ENCODE results near the gene GMCL1. TPM values are rescaled to one million over a fixed set of nuclear protein-coding genes. Genes with fewer than 3 reads are reported as not detected.

GMCL1 gene
- total RNA-seq, 6 experiments from 2014 or later = 5.8 to 11.4 (median 6.8) TPM

GRCh38 chr2:69914950-69915945 is 85.8 kb downstream of the GMCL1 start, which contains the start of gene MXD1:
MXD1 (plus strand) TSS chr2:69915109; CDS start chr2:69915331, 222 bp downstream.
- H3K4me1 ChIP-seq = peaks cover 0 to 6% (median 3%) of the 10 kb centered on the region in 4 donors
- under 1% methylated on average over 11 of the region's 81 CpGs for WGBS (ENCODE audit: insufficient coverage, low coverage, low lambda C conversion rate, missing lambda C conversion rate)
- DNase-seq (peak; percentile 62 to 100 (median 78)), ATAC-seq (peak in 2 of 4 donors; percentile 1 to 4)
- H3K4me3 ChIP-seq = peak within 1 kb of the TSS; percentile 64 to 88 (median 78)
- intact Hi-C loops (cut with DNase I) = loop anchor here (5.0 to 10.0 kb wide), 3 partner anchors 150 to 227 kb away; no protein-coding TSS in a partner anchor
- no peaks in the 10 kb centered on the region for H3K27me3 ChIP-seq
- TF ChIP-seq CTCF (IDR thresholded peaks at IDR 0.05) (no peak), POLR2A (IDR thresholded peaks at IDR 0.05) (peak; percentile 95)
- peak within 1 kb of the TSS; percentile 98 to 100 (median 100) for H3K27ac ChIP-seq
- peaks cover 0 to 28% (median 5%) of the 10 kb centered on the region in 4 donors for H3K36me3 ChIP-seq
- H3K9me3 ChIP-seq = no peaks in the 10 kb centered on the region

GRCh38 chr2:69916106-69916505 is 86.6 kb downstream of the GMCL1 start:
- Histone ChIP-seq H3K36me3 (peaks cover 0 to 29% (median 6%) of the 10 kb centered on the region in 4 donors), H3K4me1 (peaks cover 0 to 6% (median 3%) of the 10 kb centered on the region in 4 donors), H3K27me3 (no peaks in the 10 kb centered on the region), H3K27ac (peak overlapping the region; percentile 93 to 97 (median 94)), H3K4me3 (peak overlapping the region; percentile 64 to 88 (median 78)), H3K9me3 (no peaks in the 10 kb centered on the region)
- intact Hi-C loops (cut with DNase I) = loop anchor here (10.0 kb wide), 2 partner anchors 149 to 159 kb away; no protein-coding TSS in a partner anchor
- 26% methylated on average over 2 of the region's 2 CpGs for WGBS (ENCODE audit: insufficient coverage, low coverage, low lambda C conversion rate, missing lambda C conversion rate)
- ATAC-seq (no peak), DNase-seq (no peak)
- TF ChIP-seq POLR2A (IDR thresholded peaks at IDR 0.05) (no peak), CTCF (IDR thresholded peaks at IDR 0.05) (no peak)

- DNase-seq (no peak), ATAC-seq (no peak)
- Histone ChIP-seq H3K27me3 (no peaks in the 10 kb centered on the region), H3K4me1 (peaks cover 0 to 6% (median 3%) of the 10 kb centered on the region in 4 donors), H3K9me3 (no peaks in the 10 kb centered on the region), H3K36me3 (peaks cover 0 to 46% (median 7%) of the 10 kb centered on the region in 4 donors), H3K27ac (peak overlapping the region in 2 of 3 donors; percentile 44 to 66), H3K4me3 (no peak overlapping the region)
- peak; percentile 12 for TF ChIP-seq POLR2A (IDR thresholded peaks at IDR 0.05)
- TF ChIP-seq CTCF (IDR thresholded peaks at IDR 0.05) = no peak
- 66% methylated on average over 3 of the region's 3 CpGs for WGBS (ENCODE audit: insufficient coverage, low coverage, low lambda C conversion rate, missing lambda C conversion rate)
- intact Hi-C loops (cut with DNase I) = loop anchor here (10.0 kb wide), 2 partner anchors 147 to 157 kb away; no protein-coding TSS in a partner anchor
Measured at GRCh38 chr2:69917852-69918251, 88.4 kb downstream of the GMCL1 start.

- TF ChIP-seq CTCF (IDR thresholded peaks at IDR 0.05) (no peak), POLR2A (IDR thresholded peaks at IDR 0.05) (no peak)
- ATAC-seq (no peak), DNase-seq (no peak)
- H3K36me3 ChIP-seq = peaks cover 0 to 52% (median 7%) of the 10 kb centered on the region in 4 donors
- H3K9me3 ChIP-seq = no peaks in the 10 kb centered on the region
- H3K4me1 ChIP-seq = peaks cover 0 to 6% (median 3%) of the 10 kb centered on the region in 4 donors
- intact Hi-C loops (cut with DNase I) = loop anchor here (10.0 kb wide), 2 partner anchors 146 to 156 kb away; no protein-coding TSS in a partner anchor
- H3K4me3 ChIP-seq = no peak overlapping the region
- H3K27me3 ChIP-seq = no peaks in the 10 kb centered on the region
- WGBS (ENCODE audit: insufficient coverage, low coverage, low lambda C conversion rate, missing lambda C conversion rate) = 33% methylated on average over 3 of the region's 3 CpGs
- peak overlapping the region in 2 of 3 donors; percentile 44 to 66 for H3K27ac ChIP-seq
Measured at GRCh38 chr2:69918401-69918800, 88.9 kb downstream of the GMCL1 start.

Data from right lobe of liver (tissue), 6 donors.